ENCODE data around the gene PID1.
A peak's percentile ranks its signal among the peaks of the same experiment; 100 is the strongest.

The PID1 gene

DNA sequence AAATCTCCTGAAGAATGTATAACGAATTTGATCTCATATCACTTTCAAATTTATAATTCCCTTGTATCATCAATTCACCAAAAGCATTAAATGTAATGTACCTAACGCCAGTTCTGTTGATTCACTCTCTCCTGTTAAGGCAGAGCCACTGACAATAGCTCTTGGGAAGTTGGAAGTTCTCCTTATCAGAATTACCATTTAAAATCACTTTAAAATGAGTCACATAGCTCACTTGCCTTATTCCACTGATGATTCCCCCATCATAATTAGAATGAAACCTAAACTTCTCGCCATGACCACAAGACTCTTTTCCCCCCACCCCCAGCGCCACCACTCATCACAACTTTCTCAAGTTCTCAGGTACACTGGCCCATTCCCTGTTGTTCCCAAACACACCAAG lies 117.1 kb downstream of the PID1 start:
- Histone ChIP-seq H3K36me3 (ENCODE audit: insufficient read depth, low read length) (no peaks in the 10 kb centered on the region), H3K79me2 (ENCODE audit: control insufficient read depth, insufficient read depth, low read length, unreplicated experiment) (no peaks in the 10 kb centered on the region), H3K4me3 (ENCODE audit: low read depth, low read length) (no peak overlapping the region), H3K27me3 (ENCODE audit: insufficient read depth, low read length) (no peaks in the 10 kb centered on the region), H3K4me1 (ENCODE audit: control insufficient read depth, insufficient read depth, low read length, unreplicated experiment) (no peaks in the 10 kb centered on the region), H2AFZ (ENCODE audit: low read length, unreplicated experiment) (no peak overlapping the region), H3K27ac (ENCODE audit: low read depth, low read length) (no peak overlapping the region)

DNA sequence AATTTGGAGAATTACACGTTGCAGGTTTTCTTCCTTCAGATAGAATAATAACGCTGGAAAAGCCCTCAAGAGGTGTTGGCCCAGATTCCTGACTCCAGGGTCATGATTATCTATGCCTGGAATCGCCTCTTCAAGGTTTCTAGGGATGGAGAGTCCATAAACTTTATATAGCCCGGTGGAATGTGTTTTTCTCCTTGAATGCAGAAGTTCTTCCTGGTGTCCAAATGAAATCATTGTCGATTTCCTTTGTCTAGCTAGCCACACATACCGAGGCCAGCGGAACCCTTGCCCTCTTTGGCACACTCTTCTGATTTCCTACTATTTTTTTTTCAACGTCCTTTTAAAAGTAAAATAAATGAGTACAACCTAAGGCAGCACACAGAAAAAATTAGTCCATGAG lies 117.8 kb downstream of the PID1 start:
- Histone ChIP-seq H3K36me3 (ENCODE audit: insufficient read depth, low read length) (no peaks in the 10 kb centered on the region), H3K4me3 (ENCODE audit: low read depth, low read length) (no peak overlapping the region), H3K4me1 (ENCODE audit: control insufficient read depth, insufficient read depth, low read length, unreplicated experiment) (no peaks in the 10 kb centered on the region), H2AFZ (ENCODE audit: low read length, unreplicated experiment) (no peak overlapping the region), H3K27me3 (ENCODE audit: insufficient read depth, low read length) (no peaks in the 10 kb centered on the region), H3K79me2 (ENCODE audit: control insufficient read depth, insufficient read depth, low read length, unreplicated experiment) (no peaks in the 10 kb centered on the region), H3K27ac (ENCODE audit: low read depth, low read length) (no peak overlapping the region)

DNA sequence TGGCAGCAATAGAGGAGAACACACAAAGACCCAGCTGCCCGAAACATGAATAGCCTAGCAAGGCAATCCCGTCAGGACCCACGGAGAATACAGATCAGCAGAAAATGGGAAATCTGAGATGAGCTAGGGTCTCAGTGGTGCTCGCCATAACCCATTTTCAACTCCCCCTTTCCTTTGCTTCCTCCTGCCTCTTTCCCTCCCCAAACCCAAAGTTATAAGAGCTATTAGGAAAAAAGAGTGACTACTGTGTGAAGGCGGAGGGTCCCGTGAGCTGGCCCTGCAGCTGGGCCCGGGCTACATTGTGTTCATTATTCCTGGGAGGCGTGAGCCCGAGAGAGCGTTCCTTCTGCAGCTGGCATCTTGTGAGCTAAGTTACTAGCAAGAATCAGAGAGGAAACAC lies 118.4 kb downstream of the PID1 start:
- Histone ChIP-seq H3K36me3 (ENCODE audit: insufficient read depth, low read length) (no peaks in the 10 kb centered on the region), H3K4me1 (ENCODE audit: control insufficient read depth, insufficient read depth, low read length, unreplicated experiment) (no peaks in the 10 kb centered on the region), H3K27ac (ENCODE audit: low read depth, low read length) (no peak overlapping the region), H3K27me3 (ENCODE audit: insufficient read depth, low read length) (no peaks in the 10 kb centered on the region), H3K4me3 (ENCODE audit: low read depth, low read length) (no peak overlapping the region), H2AFZ (ENCODE audit: low read length, unreplicated experiment) (no peak overlapping the region), H3K79me2 (ENCODE audit: control insufficient read depth, insufficient read depth, low read length, unreplicated experiment) (no peaks in the 10 kb centered on the region)

DNA sequence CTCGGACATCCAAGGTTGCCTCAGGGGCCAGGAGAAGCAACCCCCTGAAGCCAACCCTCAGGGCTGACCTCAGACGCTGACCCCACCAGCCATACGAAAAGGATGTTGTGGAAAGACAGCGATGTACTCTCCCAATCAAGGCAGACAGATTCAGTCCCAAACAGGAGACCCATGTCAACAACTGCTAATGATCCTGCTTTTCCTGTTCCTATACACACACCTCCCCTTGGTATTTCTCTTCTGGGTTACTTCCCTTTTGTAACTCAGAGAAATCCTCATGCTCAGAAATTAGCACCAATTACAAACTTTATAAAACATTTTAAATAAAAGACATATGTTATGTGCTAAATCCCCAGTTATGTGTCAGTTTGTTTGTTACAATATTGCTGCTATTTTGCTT lies 120.8 kb downstream of the PID1 start:
- Histone ChIP-seq H3K27me3 (ENCODE audit: insufficient read depth, low read length) (no peaks in the 10 kb centered on the region), H3K79me2 (ENCODE audit: control insufficient read depth, insufficient read depth, low read length, unreplicated experiment) (no peaks in the 10 kb centered on the region), H2AFZ (ENCODE audit: low read length, unreplicated experiment) (no peak overlapping the region), H3K4me1 (ENCODE audit: control insufficient read depth, insufficient read depth, low read length, unreplicated experiment) (no peaks in the 10 kb centered on the region), H3K27ac (ENCODE audit: low read depth, low read length) (no peak overlapping the region), H3K4me3 (ENCODE audit: low read depth, low read length) (no peak overlapping the region), H3K36me3 (ENCODE audit: insufficient read depth, low read length) (no peaks in the 10 kb centered on the region)

DNA sequence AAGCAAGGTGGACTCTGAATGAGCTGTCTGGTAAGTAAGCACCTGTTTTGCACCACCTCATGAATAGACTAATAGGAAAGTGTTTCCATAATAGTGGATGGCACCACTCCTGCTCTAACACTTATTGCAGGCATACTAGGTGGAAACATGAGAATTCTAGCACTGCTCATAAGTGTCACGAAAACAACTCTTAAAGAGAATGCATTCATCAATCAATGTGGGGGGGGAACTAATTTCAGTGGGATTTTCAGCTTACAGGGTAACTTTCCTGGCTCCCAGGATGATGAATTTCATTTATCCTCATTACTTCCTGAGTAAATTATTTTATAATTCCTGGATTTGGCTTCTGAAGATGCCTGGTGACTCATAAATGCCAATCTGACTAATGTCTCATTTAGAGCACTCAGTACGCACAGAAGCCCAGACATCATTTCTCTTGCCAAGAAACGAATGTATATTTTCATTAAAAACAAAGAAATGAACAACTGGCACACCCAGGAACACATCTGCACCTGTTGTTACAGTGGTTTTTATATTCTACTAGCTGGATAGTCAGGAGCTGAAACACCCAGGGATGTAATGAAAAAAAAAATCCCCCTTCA lies 129.6 kb downstream of the PID1 start:
- Histone ChIP-seq H3K79me2 (ENCODE audit: control insufficient read depth, insufficient read depth, low read length, unreplicated experiment) (no peaks in the 10 kb centered on the region), H3K36me3 (ENCODE audit: insufficient read depth, low read length) (no peaks in the 10 kb centered on the region), H3K27ac (ENCODE audit: low read depth, low read length) (no peak overlapping the region), H3K4me1 (ENCODE audit: control insufficient read depth, insufficient read depth, low read length, unreplicated experiment) (peaks cover 11% of the 10 kb centered on the region), H3K4me3 (ENCODE audit: low read depth, low read length) (no peak overlapping the region), H3K27me3 (ENCODE audit: insufficient read depth, low read length) (no peaks in the 10 kb centered on the region), H2AFZ (ENCODE audit: low read length, unreplicated experiment) (no peak overlapping the region)

DNA sequence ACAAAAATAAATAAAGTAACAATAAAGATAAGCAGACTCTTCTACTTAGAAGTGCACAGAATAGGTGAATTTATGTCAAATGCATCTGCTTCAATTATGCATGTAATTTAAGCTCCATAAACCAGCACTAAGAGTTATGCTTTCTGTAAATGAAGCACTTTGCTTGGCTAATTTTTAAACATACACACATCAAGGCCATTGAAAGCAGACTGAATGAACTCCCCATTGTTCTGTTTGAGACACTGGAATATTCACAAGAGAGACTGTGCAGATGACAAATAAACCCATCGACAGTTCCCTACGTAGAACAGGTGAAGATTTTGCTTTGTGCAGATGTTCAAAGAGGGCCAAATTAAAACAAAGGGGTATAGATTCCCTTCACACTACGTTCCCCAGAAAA lies 133.4 kb downstream of the PID1 start:
- no peak overlapping the region for H3K27ac ChIP-seq (ENCODE audit: low read depth, low read length)
- no peak overlapping the region for H2AFZ ChIP-seq (ENCODE audit: low read length, unreplicated experiment)
- H3K79me2 ChIP-seq (ENCODE audit: control insufficient read depth, insufficient read depth, low read length, unreplicated experiment), result no peaks in the 10 kb centered on the region
- H3K4me3 ChIP-seq (ENCODE audit: low read depth, low read length), result no peak overlapping the region
- H3K4me1 ChIP-seq (ENCODE audit: control insufficient read depth, insufficient read depth, low read length, unreplicated experiment), result peaks cover 11% of the 10 kb centered on the region
- H3K36me3 ChIP-seq (ENCODE audit: insufficient read depth, low read length), result no peaks in the 10 kb centered on the region
- H3K27me3 ChIP-seq (ENCODE audit: insufficient read depth, low read length), result no peaks in the 10 kb centered on the region

DNA sequence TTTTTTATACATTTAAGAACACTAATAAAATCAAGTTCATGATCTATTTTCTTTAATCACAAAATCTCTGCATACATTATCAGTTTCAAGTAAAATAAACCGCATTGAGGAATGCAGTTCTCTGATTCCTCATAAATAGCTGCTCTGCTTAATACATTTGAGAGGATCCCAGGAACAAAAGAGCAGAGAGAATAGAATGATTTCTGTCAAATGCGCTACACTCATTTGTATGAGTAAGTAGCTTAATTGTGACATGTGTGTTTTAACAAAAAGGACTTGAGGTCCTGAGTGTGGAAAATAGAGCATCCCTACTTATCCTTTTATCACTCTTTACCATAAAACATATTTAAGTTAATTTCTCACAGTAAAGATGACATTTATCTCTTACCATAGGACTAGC lies 134.0 kb downstream of the PID1 start:
- Histone ChIP-seq H2AFZ (ENCODE audit: low read length, unreplicated experiment) (no peak overlapping the region), H3K36me3 (ENCODE audit: insufficient read depth, low read length) (no peaks in the 10 kb centered on the region), H3K4me3 (ENCODE audit: low read depth, low read length) (no peak overlapping the region), H3K27ac (ENCODE audit: low read depth, low read length) (no peak overlapping the region), H3K4me1 (ENCODE audit: control insufficient read depth, insufficient read depth, low read length, unreplicated experiment) (peaks cover 10% of the 10 kb centered on the region), H3K79me2 (ENCODE audit: control insufficient read depth, insufficient read depth, low read length, unreplicated experiment) (no peaks in the 10 kb centered on the region), H3K27me3 (ENCODE audit: insufficient read depth, low read length) (no peaks in the 10 kb centered on the region)

DNA sequence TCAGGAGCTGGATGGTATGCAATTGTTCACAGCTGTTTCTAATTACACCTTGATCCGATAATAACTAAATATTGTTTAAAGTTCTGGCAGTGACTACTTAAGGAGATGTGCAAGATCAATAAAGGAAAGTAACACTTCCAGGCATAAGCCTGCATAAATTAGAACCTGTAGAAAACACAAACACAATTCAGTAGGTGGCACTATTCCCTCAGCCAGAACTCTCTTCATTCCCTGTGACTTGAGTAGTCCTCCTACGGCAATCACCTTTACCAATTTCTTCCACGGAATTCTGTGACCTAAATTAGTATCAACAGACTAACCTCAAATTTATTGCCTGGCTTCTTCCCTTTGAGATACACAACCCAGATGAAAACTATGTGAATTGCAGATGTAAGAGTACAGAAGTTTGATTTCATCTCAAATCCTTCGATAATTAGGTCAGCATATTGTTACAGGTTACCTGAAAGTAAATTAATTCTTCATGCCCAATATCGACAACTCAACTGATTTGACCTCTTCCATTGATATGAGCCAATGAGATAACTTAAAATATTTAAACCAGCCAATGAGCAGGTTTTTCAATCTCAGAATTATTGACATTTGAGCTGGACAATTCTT lies 137.8 kb downstream of the PID1 start:
- Histone ChIP-seq H2AFZ (ENCODE audit: low read length, unreplicated experiment) (no peak overlapping the region), H3K27ac (ENCODE audit: low read depth, low read length) (no peak overlapping the region), H3K4me3 (ENCODE audit: low read depth, low read length) (no peak overlapping the region), H3K4me1 (ENCODE audit: control insufficient read depth, insufficient read depth, low read length, unreplicated experiment) (peaks cover 4% of the 10 kb centered on the region), H3K27me3 (ENCODE audit: insufficient read depth, low read length) (no peaks in the 10 kb centered on the region), H3K36me3 (ENCODE audit: insufficient read depth, low read length) (no peaks in the 10 kb centered on the region), H3K79me2 (ENCODE audit: control insufficient read depth, insufficient read depth, low read length, unreplicated experiment) (no peaks in the 10 kb centered on the region)

DNA sequence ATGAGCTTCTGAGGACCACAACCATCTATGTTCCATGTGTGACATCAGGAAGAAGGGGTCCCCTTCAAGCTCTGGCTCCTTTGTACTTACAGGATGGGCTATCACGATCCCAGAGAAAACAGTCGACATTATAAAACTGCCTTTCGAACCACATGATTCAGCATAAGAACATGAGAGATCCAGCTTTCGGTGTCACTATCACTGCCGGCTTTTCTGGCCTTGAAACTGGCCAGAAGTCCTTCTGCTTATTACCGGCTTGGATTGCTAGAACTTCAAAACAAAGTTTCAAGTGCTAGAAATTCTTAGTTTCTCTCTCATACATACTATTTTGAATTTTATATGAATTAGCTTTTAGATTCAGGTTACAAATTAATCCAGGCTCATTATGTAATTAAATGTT lies 138.9 kb downstream of the PID1 start:
- Histone ChIP-seq H3K27ac (ENCODE audit: low read depth, low read length) (no peak overlapping the region), H3K4me3 (ENCODE audit: low read depth, low read length) (no peak overlapping the region), H3K79me2 (ENCODE audit: control insufficient read depth, insufficient read depth, low read length, unreplicated experiment) (no peaks in the 10 kb centered on the region), H3K27me3 (ENCODE audit: insufficient read depth, low read length) (no peaks in the 10 kb centered on the region), H3K4me1 (ENCODE audit: control insufficient read depth, insufficient read depth, low read length, unreplicated experiment) (peaks cover 4% of the 10 kb centered on the region), H2AFZ (ENCODE audit: low read length, unreplicated experiment) (no peak overlapping the region), H3K36me3 (ENCODE audit: insufficient read depth, low read length) (no peaks in the 10 kb centered on the region)

DNA sequence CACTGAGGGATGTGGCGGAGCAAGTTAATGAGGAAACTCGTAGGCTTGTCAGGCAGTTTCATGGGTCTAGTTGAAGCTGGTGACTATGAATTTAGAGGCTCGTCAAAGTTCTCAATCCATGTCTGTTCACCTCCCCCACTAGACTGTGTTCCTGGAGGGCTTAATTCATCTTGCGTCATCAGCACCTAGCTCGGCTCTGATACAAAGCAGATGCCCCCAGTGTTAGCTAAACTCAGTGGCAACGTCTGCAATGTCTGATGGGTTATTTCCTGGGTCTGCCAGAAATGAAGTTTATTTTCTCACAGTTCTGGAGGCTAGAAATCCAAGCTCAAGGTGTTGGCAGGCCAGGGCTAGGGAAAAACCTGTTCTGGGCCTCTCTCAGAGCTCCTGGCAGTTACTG lies 140.6 kb downstream of the PID1 start:
- no peak overlapping the region for H3K4me3 ChIP-seq (ENCODE audit: low read depth, low read length)
- no peaks in the 10 kb centered on the region for H3K36me3 ChIP-seq (ENCODE audit: insufficient read depth, low read length)
- no peak overlapping the region for H3K27ac ChIP-seq (ENCODE audit: low read depth, low read length)
- H2AFZ ChIP-seq (ENCODE audit: low read length, unreplicated experiment), result no peak overlapping the region
- H3K27me3 ChIP-seq (ENCODE audit: insufficient read depth, low read length), result no peaks in the 10 kb centered on the region
- peaks cover 4% of the 10 kb centered on the region for H3K4me1 ChIP-seq (ENCODE audit: control insufficient read depth, insufficient read depth, low read length, unreplicated experiment)
- no peaks in the 10 kb centered on the region for H3K79me2 ChIP-seq (ENCODE audit: control insufficient read depth, insufficient read depth, low read length, unreplicated experiment)

DNA sequence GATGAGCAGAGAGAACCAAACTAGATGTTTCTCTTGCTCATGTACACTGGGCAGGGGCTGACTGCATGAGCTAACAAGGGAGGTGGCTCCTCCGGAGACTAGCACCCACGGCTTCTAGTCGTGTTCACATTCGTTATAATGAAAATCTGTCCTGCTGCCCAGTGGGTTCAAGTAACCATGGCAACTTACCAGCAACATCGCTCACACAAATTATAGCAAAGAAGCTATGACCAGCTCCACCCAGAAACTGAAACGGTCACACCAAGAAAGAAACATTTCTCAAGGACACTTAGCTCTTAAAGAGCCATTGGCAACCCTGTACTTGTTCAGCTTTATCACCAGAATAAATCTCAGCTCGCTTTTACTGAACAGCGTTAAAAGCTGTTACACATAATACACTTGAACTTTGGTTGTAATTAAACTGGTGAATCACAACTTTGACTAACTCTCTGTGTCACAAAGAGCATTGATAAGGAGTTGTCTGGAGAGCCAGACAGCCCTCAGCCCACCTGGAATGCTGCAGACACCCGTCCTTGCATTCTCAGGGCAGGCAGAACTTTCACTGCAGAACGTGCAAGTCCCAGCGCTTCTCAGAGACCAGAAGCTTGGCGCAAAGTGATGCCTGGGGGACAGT lies 141.2 kb downstream of the PID1 start:
- Histone ChIP-seq H3K27ac (ENCODE audit: low read depth, low read length) (no peak overlapping the region), H3K79me2 (ENCODE audit: control insufficient read depth, insufficient read depth, low read length, unreplicated experiment) (no peaks in the 10 kb centered on the region), H2AFZ (ENCODE audit: low read length, unreplicated experiment) (peak overlapping the region; percentile 23), H3K4me1 (ENCODE audit: control insufficient read depth, insufficient read depth, low read length, unreplicated experiment) (peaks cover 4% of the 10 kb centered on the region), H3K36me3 (ENCODE audit: insufficient read depth, low read length) (no peaks in the 10 kb centered on the region), H3K4me3 (ENCODE audit: low read depth, low read length) (no peak overlapping the region), H3K27me3 (ENCODE audit: insufficient read depth, low read length) (no peaks in the 10 kb centered on the region)

Data from ACC112 (cell line).